HUES64 (cell line): ENCODE measurements around the gene RIBC2.

Source experiments
- H3K27ac ChIP-seq: 2 replicates; pipeline ENCODE4 v1.7.0; 2013; ENCODE audit warnings: low read depth, low read length, inconsistent platforms
- H3K27me3 ChIP-seq: 2 replicates; pipeline ENCODE4 v1.6.1; 2013; ENCODE audit warnings: mild to moderate bottlenecking, low read length; ENCODE audit not compliant: insufficient read depth
- H3K36me3 ChIP-seq: 2 replicates; pipeline ENCODE4 v1.6.1; 2013; ENCODE audit warnings: mild to moderate bottlenecking, low read length; ENCODE audit not compliant: insufficient read depth
- H3K4me1 ChIP-seq: 2 replicates; pipeline ENCODE4 v1.6.1; 2013; ENCODE audit warnings: mild to moderate bottlenecking, low read length, moderate library complexity; ENCODE audit not compliant: insufficient read depth
- H3K4me3 ChIP-seq: 2 replicates; pipeline ENCODE4 v1.5.1; 2013; ENCODE audit warnings: mild to moderate bottlenecking, low read length, moderate library complexity
- H3K9ac ChIP-seq: 2 replicates; pipeline ENCODE4 v1.6.1; 2013; ENCODE audit warnings: mild to moderate bottlenecking, low read depth, low read length
- H3K9me3 ChIP-seq: 2 replicates; pipeline ENCODE4 v1.6.1; 2013; ENCODE audit warnings: low read depth, low read length; ENCODE audit not compliant: insufficient read depth
- WGBS: fragments of 150-250, 120-280 bp; methylation state at CpG from one replicate; pipeline ENCODE4 v1.1.7; 2013; ENCODE audit warnings: missing lambda C conversion rate; 5-methylcytosine and 5-hydroxymethylcytosine counted together

RIBC2 gene

DNA sequence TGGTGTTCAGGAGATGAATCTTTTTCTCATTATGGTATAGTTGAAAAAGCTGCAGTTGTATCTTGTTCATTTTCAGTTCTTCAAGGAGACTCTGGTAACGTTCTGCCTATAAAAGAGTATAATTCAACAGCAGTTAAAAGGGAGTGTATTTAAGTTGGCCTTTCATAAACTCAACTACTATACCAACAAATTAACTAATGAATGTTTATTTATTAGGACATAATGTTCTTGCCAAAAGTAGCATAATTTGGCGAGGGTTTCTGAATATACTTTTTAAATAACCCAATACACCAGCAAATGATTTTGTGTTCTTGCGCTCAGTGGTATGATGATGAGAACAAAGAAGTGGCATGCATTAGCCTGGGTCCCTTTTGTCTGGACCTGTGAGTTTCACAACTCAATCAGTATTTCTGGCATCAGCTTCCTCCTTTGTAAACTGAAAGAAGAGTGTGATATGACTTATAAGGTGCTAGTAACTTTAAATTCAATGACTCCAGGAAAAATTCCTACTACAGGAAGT lies 11.0 kb upstream of the RIBC2 start:
- no CpG with 5 or more reads among the region's 3 CpGs for WGBS
- H3K27me3 ChIP-seq, result no peaks in the 10 kb centered on the region
- H3K4me3 ChIP-seq, result no peak overlapping the region
- H3K9ac ChIP-seq, result no peak overlapping the region
- no peaks in the 10 kb centered on the region for H3K9me3 ChIP-seq
- no peak overlapping the region for H3K27ac ChIP-seq
- H3K4me1 ChIP-seq, result no peaks in the 10 kb centered on the region
- no peaks in the 10 kb centered on the region for H3K36me3 ChIP-seq

DNA sequence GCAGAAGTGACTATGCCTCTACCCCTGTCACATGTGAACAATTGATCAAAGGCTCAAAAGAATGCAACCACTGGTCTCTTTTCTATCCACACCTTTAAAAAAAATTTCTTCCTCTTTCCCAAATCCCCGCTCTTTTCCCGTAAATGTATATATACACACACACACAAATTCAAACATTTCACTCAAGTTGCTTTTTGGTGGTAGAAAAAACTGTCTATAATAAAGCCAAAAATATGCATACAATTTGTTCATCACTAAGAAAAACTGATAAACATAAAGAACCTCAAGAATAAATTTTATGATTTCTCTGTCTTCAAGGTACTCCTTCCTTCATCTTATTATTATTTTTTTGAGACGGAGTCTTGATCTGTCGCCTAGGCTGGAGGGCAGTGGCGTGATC lies 5.7 kb upstream of the RIBC2 start:
- Histone ChIP-seq H3K27ac (no peak overlapping the region), H3K9ac (no peak overlapping the region), H3K4me3 (no peak overlapping the region), H3K27me3 (peaks cover 4% of the 10 kb centered on the region), H3K4me1 (no peaks in the 10 kb centered on the region), H3K9me3 (peaks cover 3% of the 10 kb centered on the region), H3K36me3 (no peaks in the 10 kb centered on the region)
- 96% methylated on average over 5 of the region's 5 CpGs for WGBS

DNA sequence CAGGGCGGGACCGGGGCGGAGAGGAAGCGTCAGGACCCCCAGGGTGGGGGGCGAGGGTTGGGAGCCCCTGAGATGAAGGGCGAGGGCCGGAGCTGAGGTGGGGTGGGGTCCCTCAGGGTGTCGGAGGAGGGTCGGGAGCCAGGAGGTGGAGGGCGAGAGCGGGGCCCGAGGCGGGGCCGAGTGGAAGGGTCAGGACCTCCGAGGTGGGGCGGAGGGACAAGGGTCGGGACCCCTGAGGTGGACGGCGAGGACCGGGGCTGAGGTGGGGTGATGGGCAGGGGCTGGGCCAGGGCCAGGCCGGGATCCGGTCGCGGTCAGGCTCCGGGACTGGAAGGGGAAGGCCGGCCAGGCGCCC lies 503 bp upstream of the RIBC2 start:
- H3K9me3 ChIP-seq, result peaks cover 8% of the 10 kb centered on the region
- peaks cover 24% of the 10 kb centered on the region for H3K27me3 ChIP-seq
- 94% methylated on average over 27 of the region's 27 CpGs for WGBS
- H3K27ac ChIP-seq, result no peak overlapping the region
- peak overlapping the region; percentile 86; the same call in 1 of the 2 replicates for H3K9ac ChIP-seq
- no peaks in the 10 kb centered on the region for H3K36me3 ChIP-seq
- no peak overlapping the region for H3K4me3 ChIP-seq
- H3K4me1 ChIP-seq, result no peaks in the 10 kb centered on the region

DNA sequence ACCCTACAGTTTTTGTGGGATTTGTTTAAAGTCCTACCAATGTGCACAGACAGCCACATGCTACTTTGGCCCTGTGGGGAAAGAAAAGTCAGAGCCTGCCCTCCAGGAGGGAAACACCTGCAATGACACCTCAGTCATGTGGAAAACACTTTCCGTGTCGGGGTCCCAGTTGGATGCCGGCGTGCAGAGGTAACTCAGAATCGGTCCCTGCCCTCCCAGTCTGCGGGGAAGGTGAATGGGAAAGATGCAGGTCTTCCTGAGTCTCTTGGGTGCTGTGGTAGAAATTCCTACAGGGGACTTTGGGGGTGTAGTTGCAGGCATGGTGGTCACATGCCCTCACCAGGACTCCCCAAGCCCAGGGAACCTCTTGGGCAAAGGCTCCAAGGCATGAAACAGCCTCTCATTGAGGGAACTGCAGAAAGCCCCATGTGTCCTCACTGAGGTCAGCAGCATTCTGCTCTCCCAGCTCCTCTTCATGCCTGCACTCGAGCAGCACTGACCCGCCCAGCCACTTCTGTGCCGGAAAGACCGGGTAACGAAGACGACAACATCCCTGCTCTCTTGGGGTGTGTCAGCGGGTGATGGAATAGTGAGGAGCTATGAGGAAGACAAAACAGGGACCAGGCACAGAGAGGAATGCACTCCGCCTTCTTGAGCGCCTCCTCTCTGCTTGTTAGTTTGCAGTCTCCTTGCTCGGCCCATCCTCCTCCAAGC lies 4.7 kb downstream of the RIBC2 start:
- Histone ChIP-seq H3K9ac (no peak overlapping the region), H3K9me3 (peaks cover under 1% of the 10 kb centered on the region; the same call in 1 of the 2 replicates), H3K4me1 (no peaks in the 10 kb centered on the region), H3K36me3 (no peaks in the 10 kb centered on the region), H3K27me3 (peaks cover 17% of the 10 kb centered on the region), H3K4me3 (no peak overlapping the region), H3K27ac (no peak overlapping the region)
- 93% methylated on average over 16 of the region's 16 CpGs for WGBS

DNA sequence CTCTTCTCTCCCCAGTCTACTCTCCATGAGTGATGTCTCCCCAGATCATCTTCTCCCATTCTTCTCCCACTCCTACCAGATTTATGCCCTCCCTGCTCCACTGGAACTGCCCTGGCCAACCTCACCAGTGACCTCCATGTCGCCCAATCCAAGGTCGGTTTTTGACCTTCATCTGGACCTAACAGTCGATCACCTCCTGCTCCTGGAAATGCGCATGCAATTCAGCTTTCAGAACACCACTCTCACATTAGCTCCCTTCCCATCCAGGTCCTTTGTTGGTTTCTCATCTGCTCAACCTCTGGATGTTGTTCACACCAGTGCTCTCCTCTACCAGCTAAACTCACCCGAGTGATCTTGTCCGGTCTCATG lies 5.3 kb downstream of the RIBC2 start:
- H3K27ac ChIP-seq, result no peak overlapping the region
- H3K36me3 ChIP-seq, result no peaks in the 10 kb centered on the region
- H3K4me1 ChIP-seq, result no peaks in the 10 kb centered on the region
- H3K9ac ChIP-seq, result no peak overlapping the region
- H3K4me3 ChIP-seq, result no peak overlapping the region
- H3K9me3 ChIP-seq, result no peaks in the 10 kb centered on the region
- 95% methylated on average over 6 of the region's 6 CpGs for WGBS
- peaks cover 11% of the 10 kb centered on the region for H3K27me3 ChIP-seq

DNA sequence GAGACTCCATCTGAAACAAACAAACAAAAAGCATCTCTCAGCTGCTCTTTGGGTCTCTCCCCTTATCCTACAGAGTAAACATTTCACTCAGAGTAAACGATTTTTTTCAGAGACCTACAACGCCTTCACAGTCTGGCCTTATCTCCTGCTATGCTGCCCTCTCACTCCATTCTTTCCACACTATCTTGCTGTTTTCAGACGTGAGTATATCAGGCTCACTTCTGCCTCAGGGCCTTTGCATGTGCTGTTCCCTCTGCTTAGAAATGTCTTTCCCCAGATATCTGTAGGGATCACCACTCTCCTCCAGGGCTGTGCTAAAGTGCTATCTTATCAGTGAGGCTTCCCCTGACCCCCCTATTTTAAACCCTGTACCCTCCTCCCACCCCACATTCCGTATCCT lies 6.5 kb downstream of the RIBC2 start:
- H3K4me3 ChIP-seq, result no peak overlapping the region
- H3K27ac ChIP-seq, result no peak overlapping the region
- H3K4me1 ChIP-seq, result no peaks in the 10 kb centered on the region
- H3K9me3 ChIP-seq, result no peaks in the 10 kb centered on the region
- H3K36me3 ChIP-seq, result no peaks in the 10 kb centered on the region
- H3K27me3 ChIP-seq, result no peaks in the 10 kb centered on the region
- 87% methylated on average over 4 of the region's 4 CpGs for WGBS
- no peak overlapping the region for H3K9ac ChIP-seq

DNA sequence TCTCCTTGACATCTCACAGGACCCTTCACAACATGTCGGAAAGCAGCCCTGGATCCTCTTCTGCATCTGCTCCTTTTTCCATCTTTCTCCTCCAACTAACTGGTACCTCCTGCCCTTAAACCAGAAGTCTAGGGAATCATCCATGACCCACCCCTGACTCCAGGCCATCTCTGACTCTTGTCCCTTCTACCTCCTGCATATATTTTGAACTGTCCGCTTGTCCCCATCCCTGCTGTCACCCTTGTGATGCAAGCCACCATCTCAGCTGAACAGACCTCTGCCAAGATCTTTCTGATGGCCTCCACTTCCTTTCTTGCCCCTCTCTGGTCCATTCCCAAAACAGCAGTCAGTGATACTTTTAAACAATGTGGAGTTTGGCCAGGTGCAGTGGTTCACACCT lies 7.0 kb downstream of the RIBC2 start:
- no peak overlapping the region for H3K27ac ChIP-seq
- no peak overlapping the region for H3K9ac ChIP-seq
- H3K27me3 ChIP-seq, result no peaks in the 10 kb centered on the region
- no peaks in the 10 kb centered on the region for H3K4me1 ChIP-seq
- no peaks in the 10 kb centered on the region for H3K36me3 ChIP-seq
- no peak overlapping the region for H3K4me3 ChIP-seq
- no peaks in the 10 kb centered on the region for H3K9me3 ChIP-seq
- WGBS, result 96% methylated on average over 2 of the region's 2 CpGs

DNA sequence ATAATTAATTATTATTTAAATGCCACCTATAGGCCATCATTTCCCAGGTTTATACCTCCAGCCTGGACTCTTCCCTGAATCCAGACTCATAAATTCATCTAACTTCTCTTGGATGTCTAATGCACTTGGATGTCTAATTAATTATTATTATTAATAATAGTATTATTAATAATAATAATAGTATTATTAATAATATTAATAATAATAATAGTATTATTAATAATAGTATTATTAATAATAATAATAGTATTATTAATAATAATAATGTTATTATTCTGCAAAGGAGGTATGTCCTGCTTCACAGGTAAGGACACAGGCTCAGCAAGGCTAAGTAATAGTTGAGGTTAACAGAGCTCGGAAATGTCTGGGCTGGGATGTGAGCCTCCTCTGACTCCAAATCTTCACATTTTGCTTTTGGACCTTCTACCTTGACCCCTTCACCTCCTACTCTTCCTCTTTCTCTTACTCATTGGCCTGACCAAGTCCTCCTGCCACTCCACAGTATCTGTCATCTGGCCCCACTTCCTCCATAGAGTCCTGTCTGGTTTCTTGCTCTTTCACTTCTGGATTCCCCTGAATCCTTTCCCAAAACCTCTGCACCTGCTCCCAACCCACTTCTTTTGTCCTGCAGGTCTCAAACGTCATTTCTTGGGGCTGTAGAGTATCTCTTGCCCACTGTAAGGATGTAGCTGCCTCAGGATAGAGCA lies 8.0 kb downstream of the RIBC2 start:
- WGBS, result 78% methylated on average over 2 of the region's 2 CpGs
- no peaks in the 10 kb centered on the region for H3K9me3 ChIP-seq
- no peaks in the 10 kb centered on the region for H3K27me3 ChIP-seq
- H3K4me1 ChIP-seq, result no peaks in the 10 kb centered on the region
- no peak overlapping the region for H3K27ac ChIP-seq
- H3K9ac ChIP-seq, result no peak overlapping the region
- no peak overlapping the region for H3K4me3 ChIP-seq
- no peaks in the 10 kb centered on the region for H3K36me3 ChIP-seq

DNA sequence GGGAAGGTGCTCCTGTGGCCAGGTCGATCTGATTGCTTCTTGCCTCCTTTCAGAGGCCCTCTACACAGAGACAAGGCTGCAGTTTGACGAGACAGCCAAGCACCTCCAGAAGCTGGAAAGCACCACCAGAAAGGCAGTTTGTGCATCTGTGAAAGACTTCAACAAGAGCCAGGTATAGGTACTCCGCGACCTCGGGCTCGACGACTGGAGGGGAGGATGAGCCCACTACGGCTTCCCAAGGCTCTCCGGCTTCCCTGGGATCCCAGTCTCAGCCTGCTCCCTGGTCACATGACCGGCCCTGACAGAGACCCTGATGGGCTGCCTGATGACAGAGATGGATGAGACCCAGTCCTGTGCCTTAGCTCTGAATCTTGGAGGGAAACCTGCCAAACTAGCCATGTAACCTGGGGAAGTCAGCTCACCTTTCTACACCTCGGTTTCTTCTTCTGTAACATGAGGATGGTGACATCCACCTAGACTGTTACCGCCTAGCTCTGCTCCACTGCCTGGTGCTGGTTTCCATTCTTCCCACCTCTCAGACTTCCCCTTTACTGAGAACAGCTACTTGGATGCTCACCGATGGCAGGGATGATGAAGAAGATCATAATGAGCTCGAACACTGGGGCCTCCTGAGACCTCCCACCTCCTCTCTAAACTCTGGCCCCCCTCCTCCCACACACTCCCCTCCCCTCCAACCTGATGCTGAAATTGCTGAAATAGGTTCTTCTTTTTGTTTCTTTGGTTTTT lies 8.9 kb downstream of the RIBC2 start:
- H3K36me3 ChIP-seq, result no peaks in the 10 kb centered on the region
- H3K4me3 ChIP-seq, result no peak overlapping the region
- no peaks in the 10 kb centered on the region for H3K4me1 ChIP-seq
- H3K27ac ChIP-seq, result no peak overlapping the region
- no peak overlapping the region for H3K9ac ChIP-seq
- WGBS, result 94% methylated on average over 14 of the region's 14 CpGs
- H3K27me3 ChIP-seq, result no peaks in the 10 kb centered on the region
- no peaks in the 10 kb centered on the region for H3K9me3 ChIP-seq

DNA sequence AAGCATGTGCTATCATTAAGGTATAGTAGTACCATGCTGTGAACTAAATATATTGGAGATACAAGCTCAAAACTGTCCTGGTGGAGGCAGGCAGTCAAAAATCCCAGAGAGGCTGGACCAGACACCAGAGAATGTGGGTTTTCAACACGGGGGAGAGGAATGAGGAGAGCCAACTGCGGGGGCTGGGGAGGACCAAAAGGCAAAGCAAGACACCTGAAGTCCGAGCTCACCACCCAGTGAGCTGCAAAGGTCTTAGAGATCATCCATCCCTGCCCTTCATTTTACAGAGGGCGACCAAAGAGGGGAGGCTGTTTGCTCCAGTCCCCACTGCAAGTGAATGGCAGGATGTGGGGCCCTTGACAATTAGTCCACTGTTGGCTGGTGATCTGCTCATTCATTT lies 10.0 kb downstream of the RIBC2 start:
- 87% methylated on average over 4 of the region's 4 CpGs for WGBS

DNA sequence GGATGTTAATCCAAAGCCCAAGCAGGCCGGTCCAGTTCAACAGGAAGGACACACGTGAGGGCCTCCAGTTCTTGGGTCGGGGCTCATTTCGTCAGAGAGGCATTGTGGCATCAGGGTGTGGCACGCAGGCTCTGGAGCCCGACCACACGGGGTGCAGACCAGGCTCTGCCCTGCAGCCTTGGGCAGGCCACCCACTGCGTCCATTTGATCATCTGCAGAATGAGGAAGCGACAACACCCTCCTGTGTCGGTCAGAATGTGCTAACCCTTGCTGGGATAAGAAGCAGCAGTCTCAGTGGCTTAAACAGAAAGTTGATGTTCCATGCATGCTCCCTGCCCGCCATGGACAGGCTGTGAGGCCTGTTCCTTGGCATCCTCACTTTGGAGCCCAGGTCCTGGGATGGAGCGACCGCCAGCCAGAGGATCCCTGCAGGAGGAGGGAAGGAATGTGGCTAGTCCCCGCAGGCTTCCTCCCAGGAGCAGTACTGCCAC lies 10.8 kb downstream of the RIBC2 start:
- Histone ChIP-seq H3K9ac (no peak overlapping the region), H3K36me3 (no peaks in the 10 kb centered on the region), H3K9me3 (no peaks in the 10 kb centered on the region), H3K27ac (no peak overlapping the region), H3K4me1 (no peaks in the 10 kb centered on the region), H3K4me3 (no peak overlapping the region), H3K27me3 (no peaks in the 10 kb centered on the region)
- 90% methylated on average over 13 of the region's 14 CpGs for WGBS

More for the DNA sequence above, 10.0 kb downstream of the RIBC2 start:
- Histone ChIP-seq H3K27ac (no peak overlapping the region), H3K9ac (no peak overlapping the region), H3K27me3 (no peaks in the 10 kb centered on the region), H3K4me1 (no peaks in the 10 kb centered on the region), H3K36me3 (no peaks in the 10 kb centered on the region), H3K4me3 (no peak overlapping the region), H3K9me3 (no peaks in the 10 kb centered on the region)
